Activated CD8-positive, alpha-beta T cell treated with anti-CD3 and anti-CD28 coated beads for 36 hours (primary cell): ENCODE measurements around the gene PXMP4. TPM values are rescaled to one million over a fixed set of nuclear protein-coding genes. Genes with fewer than 3 reads are reported as not detected.

Experiments
- ATAC-seq: fragments of 200-7000 bp; cut with Tn5 transposase; one replicate; pipeline ENCODE4 v1.10.0; 2021; ENCODE audit warnings: mild to moderate bottlenecking, moderate library complexity
- CTCF ChIA-PET: fragments of 350-600 bp; sonication (Branson Sonifier 250); formaldehyde crosslinking; loops from one replicate; lab custom pipeline; 2021; ENCODE audit warnings: antibody characterized with exemption; lab: Charles Lee
- POLR2A ChIA-PET: fragments of 350-600 bp; sonication (Branson Sonifier 250); formaldehyde crosslinking; loops from one replicate; lab custom pipeline; 2021; ENCODE audit warnings: antibody characterized with exemption; lab: Charles Lee
- DNase-seq: peaks from one replicate; pipeline ENCODE4 v3.0.0-alpha.2; 2020
- H3K27ac Mint-ChIP-seq: one replicate; pipeline ENCODE4 v1.8.0; 2021; ENCODE audit warnings: mild to moderate bottlenecking, mixed read lengths
- H3K27me3 Mint-ChIP-seq: one replicate; pipeline ENCODE4 v1.8.0; 2021; ENCODE audit warnings: mixed read lengths
- H3K36me3 Mint-ChIP-seq: one replicate; pipeline ENCODE4 v1.8.0; 2021; ENCODE audit warnings: low read depth, mixed read lengths
- H3K4me1 Mint-ChIP-seq: one replicate; pipeline ENCODE4 v1.8.0; 2021; ENCODE audit warnings: low read depth, mixed read lengths
- H3K4me3 Mint-ChIP-seq: one replicate; pipeline ENCODE4 v1.8.0; 2021; ENCODE audit warnings: mild to moderate bottlenecking, moderate library complexity, mixed read lengths
- H3K9me3 Mint-ChIP-seq: one replicate; pipeline ENCODE4 v1.8.0; 2021; ENCODE audit warnings: mixed read lengths
- CTCF ChIP-seq: fragments of 200-600 bp; IDR thresholded peaks from one replicate; pipeline ENCODE4 v1.8.0; 2022; ENCODE audit warnings: antibody characterized with exemption, mild to moderate bottlenecking
- intact Hi-C: fragments of 100-400 bp; cut with micrococcal nuclease; formaldehyde crosslinking; loops from one replicate; pipeline ENCODE4 v1.10.0; 2022
- total RNA-seq, 2 experiments: library from RNA; stranded (reverse); gene quantifications; one replicate each; pipeline ENCODE4 v1.2.3, GENCODE V29; 2021

Gene PXMP4
- total RNA-seq, 2 experiments from 2014 or later = 6.9 to 7.3 TPM

DNA sequence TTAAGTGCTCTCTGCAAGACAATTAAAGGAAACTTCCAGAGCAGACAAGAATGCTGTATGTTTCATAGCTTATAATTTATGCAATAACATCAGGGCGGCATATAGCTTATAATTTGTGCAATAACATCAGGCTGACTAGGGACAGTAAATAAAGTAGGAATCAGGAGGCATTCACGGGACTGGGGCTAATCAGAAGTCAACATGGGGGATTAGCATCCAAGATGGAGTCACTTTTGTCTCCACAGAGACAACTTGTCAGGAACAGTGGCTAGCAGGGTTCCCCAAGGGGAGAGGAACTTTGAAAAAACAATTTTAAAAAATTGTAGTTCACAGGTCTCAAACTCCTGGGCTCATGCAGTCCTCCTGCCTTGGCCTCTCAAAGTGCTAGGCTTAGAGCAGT, 8.4 kb upstream of the PXMP4 start:
- H3K27ac Mint-ChIP-seq = no peak overlapping the region
- intact Hi-C loops = no loop called here
- ATAC-seq (no peak), DNase-seq (no peak)
- ChIA-PET POLR2A (interaction anchor here (1.1 kb wide), 1 partner anchor 47 kb away, joined by 3 read pairs; no protein-coding TSS in a partner anchor), CTCF (interaction anchor here (1.3 kb wide), 1 partner anchor 9 kb away, joined by 4 read pairs; no protein-coding TSS in a partner anchor)
- no peak overlapping the region for H3K4me3 Mint-ChIP-seq
- no peaks in the 10 kb centered on the region for H3K36me3 Mint-ChIP-seq
- H3K9me3 Mint-ChIP-seq = no peaks in the 10 kb centered on the region
- no peaks in the 10 kb centered on the region for H3K27me3 Mint-ChIP-seq
- no peak for TF ChIP-seq CTCF
- H3K4me1 Mint-ChIP-seq = peaks cover 12% of the 10 kb centered on the region

DNA sequence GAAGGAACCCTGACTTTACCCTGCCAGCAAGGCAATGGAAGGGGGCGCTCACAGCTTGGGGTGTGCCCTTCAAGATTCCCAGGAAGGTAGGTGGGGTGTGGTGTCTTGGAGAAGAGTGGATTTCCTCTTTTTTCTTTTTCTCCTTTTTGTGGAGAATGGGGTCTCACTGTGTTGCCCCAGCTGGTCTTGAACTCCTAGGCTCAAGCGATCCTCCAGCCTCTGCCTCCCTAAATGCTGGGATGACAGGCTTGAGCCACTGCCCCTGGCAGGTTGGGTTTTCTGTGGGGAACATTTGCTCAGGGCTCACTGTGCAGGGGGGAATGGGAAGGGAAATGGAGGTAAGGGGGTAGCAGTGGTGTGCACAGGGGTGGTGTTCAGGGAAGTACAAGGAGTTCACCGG, 7.7 kb upstream of the PXMP4 start:
- CTCF ChIA-PET = no interaction called here
- no peak overlapping the region for H3K4me3 Mint-ChIP-seq
- no peak for ATAC-seq

GRCh38 chr20:33727115-33727479, 7.0 kb upstream of the PXMP4 start:
- Mint-ChIP-seq H3K4me3 (no peak overlapping the region), H3K36me3 (no peaks in the 10 kb centered on the region), H3K27ac (no peak overlapping the region), H3K4me1 (peaks cover 7% of the 10 kb centered on the region), H3K9me3 (no peaks in the 10 kb centered on the region), H3K27me3 (no peaks in the 10 kb centered on the region)
- intact Hi-C loops = no loop called here
- DNase-seq = no peak
- no peak for ATAC-seq
- POLR2A ChIA-PET = interaction anchor here (2.5 kb wide), 1 partner anchor 42 kb away, joined by 5 read pairs; no protein-coding TSS in a partner anchor
- no peak for TF ChIP-seq CTCF
- CTCF ChIA-PET = no interaction called here

More for the DNA sequence above, 7.7 kb upstream of the PXMP4 start:
- Mint-ChIP-seq H3K27me3 (no peaks in the 10 kb centered on the region), H3K36me3 (no peaks in the 10 kb centered on the region), H3K27ac (no peak overlapping the region), H3K9me3 (no peaks in the 10 kb centered on the region), H3K4me1 (peaks cover 11% of the 10 kb centered on the region)
- TF ChIP-seq CTCF = no peak
- DNase-seq = no peak
- POLR2A ChIA-PET = interaction anchor here (2.5 kb wide), 1 partner anchor 42 kb away, joined by 5 read pairs; no protein-coding TSS in a partner anchor
- intact Hi-C loops = no loop called here

- H3K27ac Mint-ChIP-seq = no peak overlapping the region
- intact Hi-C loops = no loop called here
- H3K4me1 Mint-ChIP-seq = peaks cover 4% of the 10 kb centered on the region
- CTCF ChIA-PET = interaction anchor here (2.0 kb wide), 1 partner anchor 58 kb away, joined by 5 read pairs; no protein-coding TSS in a partner anchor
- H3K9me3 Mint-ChIP-seq = no peaks in the 10 kb centered on the region
- no peak for TF ChIP-seq CTCF
- no peak for ATAC-seq
- POLR2A ChIA-PET = interaction anchor here (2.5 kb wide), 1 partner anchor 40 kb away, joined by 5 read pairs; no protein-coding TSS in a partner anchor
- no peaks in the 10 kb centered on the region for H3K36me3 Mint-ChIP-seq
- H3K4me3 Mint-ChIP-seq = no peak overlapping the region
- no peaks in the 10 kb centered on the region for H3K27me3 Mint-ChIP-seq
- DNase-seq = no peak
Measured at GRCh38 chr20:33725607-33726264, 5.6 kb upstream of the PXMP4 start.

GRCh38 chr20:33724439-33725094, 4.5 kb upstream of the PXMP4 start:
- Mint-ChIP-seq H3K4me3 (no peak overlapping the region), H3K4me1 (peaks cover 6% of the 10 kb centered on the region), H3K9me3 (no peaks in the 10 kb centered on the region), H3K27ac (no peak overlapping the region), H3K27me3 (no peaks in the 10 kb centered on the region), H3K36me3 (no peaks in the 10 kb centered on the region)
- ChIA-PET POLR2A (no interaction called here), CTCF (interaction anchor here (2.0 kb wide), 1 partner anchor 57 kb away, joined by 5 read pairs; no protein-coding TSS in a partner anchor)
- ATAC-seq = no peak
- no peak for DNase-seq
- intact Hi-C loops = no loop called here
- TF ChIP-seq CTCF = no peak
